SK-N-SH treated with all-trans-retinoic acid at 6 μM for 48 hours (cell line): ENCODE results near the gene DPYSL5.
"Not testable (repeated sequence)": the region's sequence is repeated elsewhere in the genome, so short reads cannot be mapped to it uniquely, and the experiment has no call there.

ENCODE experiments used
- ATAC-seq: fragments of 200-7000 bp; cut with Tn5 transposase; 3 replicates; pipeline ENCODE4 v1.9.1; 2020; ENCODE audit warnings: mild to moderate bottlenecking, moderate library complexity
- BACH2 ChIP-seq: fragments of 250-450 bp; sonication (Bioruptor Pico); IDR thresholded peaks from 2 replicates; pipeline ENCODE4 v1.9.0; 2021; ENCODE audit warnings: mild to moderate bottlenecking, borderline replicate concordance
- CSDC2 ChIP-seq: fragments of 250-450 bp; sonication (Bioruptor Pico); IDR thresholded peaks from 2 replicates; pipeline ENCODE4 v1.5.0; 2020; ENCODE audit warnings: mild to moderate bottlenecking, moderate library complexity
- ESRRG ChIP-seq: fragments of 250-450 bp; sonication (Bioruptor Pico); IDR thresholded peaks from 2 replicates; pipeline ENCODE4 v1.6.1; 2021; ENCODE audit warnings: mild to moderate bottlenecking
- GLIS3 ChIP-seq: fragments of 250-450 bp; sonication (Bioruptor Pico); IDR thresholded peaks from 2 replicates; pipeline ENCODE4 v1.5.0; 2020; ENCODE audit warnings: mild to moderate bottlenecking, moderate library complexity
- ISL1 ChIP-seq: fragments of 250-450 bp; sonication (Bioruptor Pico); IDR thresholded peaks from 2 replicates; pipeline ENCODE4 v2.1.2; 2022; ENCODE audit warnings: mild to moderate bottlenecking, moderate library complexity
- OSR1 ChIP-seq: fragments of 250-450 bp; sonication (Bioruptor Pico); IDR thresholded peaks from 2 replicates; pipeline ENCODE4 v1.8.0; 2022; ENCODE audit warnings: moderate library complexity, mild to moderate bottlenecking, inconsistent platforms
- PPARA ChIP-seq: fragments of 250-450 bp; sonication (Bioruptor Pico); IDR thresholded peaks from 2 replicates; pipeline ENCODE4 v1.5.0; 2020; ENCODE audit warnings: mild to moderate bottlenecking, borderline replicate concordance
- SNAI2 ChIP-seq: fragments of 250-450 bp; sonication (Bioruptor Pico); IDR thresholded peaks from 2 replicates; pipeline ENCODE4 v1.5.0; 2020; ENCODE audit warnings: mild to moderate bottlenecking, moderate library complexity
- TCF4 ChIP-seq: fragments of 250-450 bp; sonication (Bioruptor Pico); IDR thresholded peaks from 2 replicates; pipeline ENCODE4 v1.8.0; 2021; ENCODE audit warnings: mild to moderate bottlenecking, moderate library complexity, borderline replicate concordance
- TOX ChIP-seq: fragments of 250-450 bp; sonication (Bioruptor Pico); IDR thresholded peaks from 2 replicates; pipeline ENCODE4 v1.8.0; 2021; ENCODE audit warnings: mild to moderate bottlenecking, moderate library complexity, borderline replicate concordance
- ZC3H10 ChIP-seq: fragments of 250-450 bp; sonication (Bioruptor Pico); IDR thresholded peaks from 2 replicates; pipeline ENCODE4 v1.5.1; 2021; ENCODE audit warnings: mild to moderate bottlenecking, moderate library complexity
- ZFP30 ChIP-seq: fragments of 450-650 bp; formaldehyde crosslinking; IDR thresholded peaks from 2 replicates; pipeline ENCODE4 v1.5.0; 2022; ENCODE audit warnings: mild to moderate bottlenecking, moderate library complexity
- ZNF565 ChIP-seq: fragments of 450-650 bp; formaldehyde crosslinking; conservative IDR thresholded peaks from 2 replicates; pipeline ENCODE4 v1.5.0; 2020; ENCODE audit warnings: low read depth, mild to moderate bottlenecking, moderate library complexity
- ZNF8 ChIP-seq: fragments of 450-650 bp; formaldehyde crosslinking; IDR thresholded peaks from 2 replicates; pipeline ENCODE4 v1.5.0; 2020; ENCODE audit warnings: mild to moderate bottlenecking, moderate library complexity
- TF ChIP-seq, protein P1 (sequence below): fragments of 250-450 bp; sonication (Bioruptor Pico); IDR thresholded peaks from 2 replicates; pipeline ENCODE4 v1.5.1; 2021; ENCODE audit warnings: mild to moderate bottlenecking, moderate library complexity
- TF ChIP-seq, protein P2 (sequence below): fragments of 250-450 bp; sonication (Bioruptor Pico); IDR thresholded peaks from 2 replicates; pipeline ENCODE4 v1.5.0; 2020; ENCODE audit warnings: mild to moderate bottlenecking, moderate library complexity
- TF ChIP-seq, protein P3 (sequence below): fragments of 250-450 bp; sonication (Bioruptor Pico); IDR thresholded peaks from 2 replicates; pipeline ENCODE4 v1.8.0; 2021; ENCODE audit warnings: low read depth, mild to moderate bottlenecking, moderate library complexity, borderline replicate concordance
- TF ChIP-seq, protein P4 (sequence below): fragments of 250-450 bp; sonication (Bioruptor Pico); IDR thresholded peaks from 2 replicates; pipeline ENCODE4 v1.5.1; 2020; ENCODE audit warnings: low read depth, mild to moderate bottlenecking, moderate library complexity
- TF ChIP-seq, protein P5 (sequence below): fragments of 250-450 bp; sonication (Bioruptor Pico); IDR thresholded peaks from 2 replicates; pipeline ENCODE4 v1.8.0; 2020; ENCODE audit warnings: mild to moderate bottlenecking, moderate library complexity, borderline replicate concordance

DPYSL5 gene

DNA sequence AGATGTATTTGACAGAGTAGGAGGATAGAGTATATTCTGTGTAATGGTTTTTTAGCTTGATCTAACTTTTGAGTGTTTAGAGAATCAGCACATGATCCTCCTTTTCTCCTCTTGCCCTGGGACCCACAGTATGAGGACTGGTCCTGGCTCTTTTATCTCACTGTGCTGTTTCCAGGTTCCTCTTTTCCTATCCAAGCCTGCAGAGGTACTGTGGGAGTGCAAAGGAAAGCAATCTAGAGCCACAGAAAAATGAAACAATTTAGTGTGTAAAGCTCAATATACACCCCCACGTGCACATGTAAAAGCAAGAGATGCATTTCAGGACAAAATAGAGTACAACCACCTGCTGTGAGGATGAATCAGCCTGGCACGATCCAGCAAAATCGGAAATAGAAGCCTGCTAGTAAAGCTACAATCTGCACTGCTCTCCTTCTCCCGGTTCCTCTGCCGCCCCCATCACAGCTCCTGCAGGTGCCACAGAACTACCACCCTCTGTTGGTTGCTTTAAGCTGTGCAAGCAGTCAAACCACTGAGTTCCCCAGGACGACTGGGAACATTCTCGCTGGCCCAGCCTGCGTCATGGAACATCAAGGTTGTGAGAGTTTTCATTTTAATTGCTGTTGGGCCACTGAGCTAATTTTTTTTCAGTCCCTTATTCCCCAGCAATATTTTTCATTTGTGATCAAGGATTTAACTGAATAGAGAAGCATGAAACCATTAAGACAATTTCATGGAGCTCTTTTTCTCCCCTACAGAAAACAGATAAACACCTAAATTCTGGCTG is 74.7 kb downstream of the DPYSL5 start:
- peak; percentile 94 for ATAC-seq
- no peak for TF ChIP-seq CSDC2 (CRISPR knock-in tag)
- TF ChIP-seq TOX = no peak
- TF ChIP-seq ZNF8 (CRISPR knock-in tag) = no peak
- TF ChIP-seq GLIS3 (CRISPR knock-in tag) = no peak
- TF ChIP-seq, protein P1, sequence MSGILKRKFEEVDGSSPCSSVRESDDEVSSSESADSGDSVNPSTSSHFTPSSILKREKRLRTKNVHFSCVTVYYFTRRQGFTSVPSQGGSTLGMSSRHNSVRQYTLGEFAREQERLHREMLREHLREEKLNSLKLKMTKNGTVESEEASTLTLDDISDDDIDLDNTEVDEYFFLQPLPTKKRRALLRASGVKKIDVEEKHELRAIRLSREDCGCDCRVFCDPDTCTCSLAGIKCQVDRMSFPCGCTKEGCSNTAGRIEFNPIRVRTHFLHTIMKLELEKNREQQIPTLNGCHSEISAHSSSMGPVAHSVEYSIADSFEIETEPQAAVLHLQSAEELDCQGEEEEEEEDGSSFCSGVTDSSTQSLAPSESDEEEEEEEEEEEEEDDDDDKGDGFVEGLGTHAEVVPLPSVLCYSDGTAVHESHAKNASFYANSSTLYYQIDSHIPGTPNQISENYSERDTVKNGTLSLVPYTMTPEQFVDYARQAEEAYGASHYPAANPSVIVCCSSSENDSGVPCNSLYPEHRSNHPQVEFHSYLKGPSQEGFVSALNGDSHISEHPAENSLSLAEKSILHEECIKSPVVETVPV (CRISPR knock-in tag) = no peak
- no peak for TF ChIP-seq OSR1
- TF ChIP-seq, protein P2, sequence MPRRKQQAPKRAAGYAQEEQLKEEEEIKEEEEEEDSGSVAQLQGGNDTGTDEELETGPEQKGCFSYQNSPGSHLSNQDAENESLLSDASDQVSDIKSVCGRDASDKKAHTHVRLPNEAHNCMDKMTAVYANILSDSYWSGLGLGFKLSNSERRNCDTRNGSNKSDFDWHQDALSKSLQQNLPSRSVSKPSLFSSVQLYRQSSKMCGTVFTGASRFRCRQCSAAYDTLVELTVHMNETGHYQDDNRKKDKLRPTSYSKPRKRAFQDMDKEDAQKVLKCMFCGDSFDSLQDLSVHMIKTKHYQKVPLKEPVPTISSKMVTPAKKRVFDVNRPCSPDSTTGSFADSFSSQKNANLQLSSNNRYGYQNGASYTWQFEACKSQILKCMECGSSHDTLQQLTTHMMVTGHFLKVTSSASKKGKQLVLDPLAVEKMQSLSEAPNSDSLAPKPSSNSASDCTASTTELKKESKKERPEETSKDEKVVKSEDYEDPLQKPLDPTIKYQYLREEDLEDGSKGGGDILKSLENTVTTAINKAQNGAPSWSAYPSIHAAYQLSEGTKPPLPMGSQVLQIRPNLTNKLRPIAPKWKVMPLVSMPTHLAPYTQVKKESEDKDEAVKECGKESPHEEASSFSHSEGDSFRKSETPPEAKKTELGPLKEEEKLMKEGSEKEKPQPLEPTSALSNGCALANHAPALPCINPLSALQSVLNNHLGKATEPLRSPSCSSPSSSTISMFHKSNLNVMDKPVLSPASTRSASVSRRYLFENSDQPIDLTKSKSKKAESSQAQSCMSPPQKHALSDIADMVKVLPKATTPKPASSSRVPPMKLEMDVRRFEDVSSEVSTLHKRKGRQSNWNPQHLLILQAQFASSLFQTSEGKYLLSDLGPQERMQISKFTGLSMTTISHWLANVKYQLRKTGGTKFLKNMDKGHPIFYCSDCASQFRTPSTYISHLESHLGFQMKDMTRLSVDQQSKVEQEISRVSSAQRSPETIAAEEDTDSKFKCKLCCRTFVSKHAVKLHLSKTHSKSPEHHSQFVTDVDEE (CRISPR knock-in tag) = no peak

DNA sequence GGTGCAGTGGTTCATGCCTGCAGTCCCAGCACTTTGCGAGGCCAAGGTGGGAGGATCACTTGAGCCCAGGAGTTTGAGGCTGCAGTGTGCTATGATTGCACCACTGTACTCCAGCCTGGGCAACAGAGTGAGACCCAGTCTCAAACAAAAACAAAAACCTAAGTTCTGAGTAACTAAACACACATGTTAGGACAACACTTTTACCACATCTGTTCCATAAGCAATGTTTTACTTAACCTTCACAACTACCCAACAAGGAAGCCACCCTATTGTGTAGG is 75.2 kb downstream of the DPYSL5 start:
- ATAC-seq = not testable (repeated sequence)

DNA sequence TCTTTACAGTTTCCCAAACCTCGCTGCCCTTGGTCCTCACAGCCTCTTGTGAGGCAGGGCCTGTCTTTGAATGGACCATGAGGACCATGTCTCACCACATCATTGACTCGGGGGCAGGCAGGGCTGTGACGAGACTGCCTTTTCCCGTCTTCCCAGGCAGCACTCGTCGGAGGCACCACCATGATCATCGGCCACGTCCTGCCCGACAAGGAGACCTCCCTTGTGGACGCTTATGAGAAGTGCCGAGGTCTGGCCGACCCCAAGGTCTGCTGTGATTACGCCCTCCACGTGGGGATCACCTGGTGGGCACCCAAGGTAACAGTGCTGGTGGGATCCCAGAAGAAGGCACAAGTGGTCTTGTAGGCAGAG is 76.8 kb downstream of the DPYSL5 start:
- ATAC-seq = no peak

DNA sequence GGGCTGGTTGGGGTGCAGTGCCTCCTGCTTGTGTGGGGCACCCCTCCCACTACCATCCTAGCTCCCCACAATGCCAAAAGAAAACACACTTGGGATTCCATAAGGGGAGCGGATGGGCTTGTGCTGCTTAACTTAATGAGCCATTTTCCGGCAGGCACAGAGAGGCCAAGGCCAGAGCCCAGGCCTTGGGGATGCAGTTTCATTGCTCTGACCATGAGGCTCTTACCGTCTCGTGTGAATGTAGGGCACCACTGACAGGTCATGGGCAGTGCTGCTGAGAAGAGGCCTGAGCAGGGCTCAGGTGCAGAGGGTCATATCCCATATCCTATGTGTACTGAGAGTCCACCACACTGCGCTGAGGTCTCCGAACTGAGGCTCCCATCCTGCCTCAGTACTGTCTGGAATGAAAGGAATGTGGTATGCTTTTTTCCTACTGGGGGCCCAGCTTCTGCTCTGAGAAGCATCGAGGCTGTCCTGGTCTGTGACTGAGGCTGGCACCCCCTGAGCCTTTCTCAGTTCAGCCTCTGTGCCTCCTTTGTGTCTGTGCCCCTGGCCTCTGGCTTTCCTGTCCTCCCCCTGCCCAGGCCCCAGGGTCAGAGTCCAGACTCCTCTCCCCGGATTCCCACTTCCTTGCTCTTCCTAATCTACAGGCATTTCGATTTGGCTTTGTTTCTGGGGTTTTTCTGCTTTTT is 77.3 kb downstream of the DPYSL5 start:
- TF ChIP-seq ISL1 (CRISPR knock-in tag) = no peak
- no peak for TF ChIP-seq ZNF8 (CRISPR knock-in tag)
- peak; percentile 44 for ATAC-seq

More for the DNA sequence above, 76.8 kb downstream of the DPYSL5 start:
- TF ChIP-seq ZNF565 (no peak), BACH2 (no peak), ISL1 (CRISPR knock-in tag) (no peak), ESRRG (no peak), TCF4 (CRISPR knock-in tag) (no peak)
- TF ChIP-seq, protein P3, sequence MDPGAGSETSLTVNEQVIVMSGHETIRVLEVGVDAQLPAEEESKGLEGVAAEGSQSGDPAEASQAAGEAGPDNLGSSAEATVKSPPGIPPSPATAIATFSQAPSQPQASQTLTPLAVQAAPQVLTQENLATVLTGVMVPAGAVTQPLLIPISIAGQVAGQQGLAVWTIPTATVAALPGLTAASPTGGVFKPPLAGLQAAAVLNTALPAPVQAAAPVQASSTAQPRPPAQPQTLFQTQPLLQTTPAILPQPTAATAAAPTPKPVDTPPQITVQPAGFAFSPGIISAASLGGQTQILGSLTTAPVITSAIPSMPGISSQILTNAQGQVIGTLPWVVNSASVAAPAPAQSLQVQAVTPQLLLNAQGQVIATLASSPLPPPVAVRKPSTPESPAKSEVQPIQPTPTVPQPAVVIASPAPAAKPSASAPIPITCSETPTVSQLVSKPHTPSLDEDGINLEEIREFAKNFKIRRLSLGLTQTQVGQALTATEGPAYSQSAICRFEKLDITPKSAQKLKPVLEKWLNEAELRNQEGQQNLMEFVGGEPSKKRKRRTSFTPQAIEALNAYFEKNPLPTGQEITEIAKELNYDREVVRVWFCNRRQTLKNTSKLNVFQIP (CRISPR knock-in tag) = no peak
- TF ChIP-seq, protein P2 (CRISPR knock-in tag) = no peak
- TF ChIP-seq, protein P4, sequence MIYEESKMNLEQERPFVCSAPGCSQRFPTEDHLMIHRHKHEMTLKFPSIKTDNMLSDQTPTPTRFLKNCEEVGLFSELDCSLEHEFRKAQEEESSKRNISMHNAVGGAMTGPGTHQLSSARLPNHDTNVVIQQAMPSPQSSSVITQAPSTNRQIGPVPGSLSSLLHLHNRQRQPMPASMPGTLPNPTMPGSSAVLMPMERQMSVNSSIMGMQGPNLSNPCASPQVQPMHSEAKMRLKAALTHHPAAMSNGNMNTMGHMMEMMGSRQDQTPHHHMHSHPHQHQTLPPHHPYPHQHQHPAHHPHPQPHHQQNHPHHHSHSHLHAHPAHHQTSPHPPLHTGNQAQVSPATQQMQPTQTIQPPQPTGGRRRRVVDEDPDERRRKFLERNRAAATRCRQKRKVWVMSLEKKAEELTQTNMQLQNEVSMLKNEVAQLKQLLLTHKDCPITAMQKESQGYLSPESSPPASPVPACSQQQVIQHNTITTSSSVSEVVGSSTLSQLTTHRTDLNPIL = no peak

DNA sequence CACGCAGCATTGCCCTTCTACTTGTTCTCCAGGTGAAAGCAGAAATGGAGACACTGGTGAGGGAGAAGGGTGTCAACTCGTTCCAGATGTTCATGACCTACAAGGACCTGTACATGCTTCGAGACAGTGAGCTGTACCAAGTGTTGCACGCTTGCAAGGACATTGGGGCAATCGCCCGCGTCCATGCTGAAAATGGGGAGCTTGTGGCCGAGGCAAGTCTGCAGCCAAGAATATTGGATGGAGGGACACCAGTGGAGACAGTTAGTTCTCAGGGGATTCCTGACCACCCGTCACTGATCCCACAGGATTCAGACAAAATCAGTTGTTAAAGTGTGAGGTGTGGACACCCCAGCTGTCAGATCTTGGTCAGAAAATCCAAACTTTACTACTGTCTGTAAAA is 79.3 kb downstream of the DPYSL5 start:
- no peak for ATAC-seq
- TF ChIP-seq ZC3H10 (CRISPR knock-in tag) (no peak), PPARA (CRISPR knock-in tag) (no peak), TCF4 (CRISPR knock-in tag) (no peak), ZFP30 (CRISPR knock-in tag) (no peak), GLIS3 (CRISPR knock-in tag) (no peak), SNAI2 (CRISPR knock-in tag) (no peak), ISL1 (CRISPR knock-in tag) (no peak), ZNF565 (no peak), CSDC2 (CRISPR knock-in tag) (no peak)
- TF ChIP-seq, protein P5, sequence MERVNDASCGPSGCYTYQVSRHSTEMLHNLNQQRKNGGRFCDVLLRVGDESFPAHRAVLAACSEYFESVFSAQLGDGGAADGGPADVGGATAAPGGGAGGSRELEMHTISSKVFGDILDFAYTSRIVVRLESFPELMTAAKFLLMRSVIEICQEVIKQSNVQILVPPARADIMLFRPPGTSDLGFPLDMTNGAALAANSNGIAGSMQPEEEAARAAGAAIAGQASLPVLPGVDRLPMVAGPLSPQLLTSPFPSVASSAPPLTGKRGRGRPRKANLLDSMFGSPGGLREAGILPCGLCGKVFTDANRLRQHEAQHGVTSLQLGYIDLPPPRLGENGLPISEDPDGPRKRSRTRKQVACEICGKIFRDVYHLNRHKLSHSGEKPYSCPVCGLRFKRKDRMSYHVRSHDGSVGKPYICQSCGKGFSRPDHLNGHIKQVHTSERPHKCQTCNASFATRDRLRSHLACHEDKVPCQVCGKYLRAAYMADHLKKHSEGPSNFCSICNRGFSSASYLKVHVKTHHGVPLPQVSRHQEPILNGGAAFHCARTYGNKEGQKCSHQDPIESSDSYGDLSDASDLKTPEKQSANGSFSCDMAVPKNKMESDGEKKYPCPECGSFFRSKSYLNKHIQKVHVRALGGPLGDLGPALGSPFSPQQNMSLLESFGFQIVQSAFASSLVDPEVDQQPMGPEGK (CRISPR knock-in tag) = no peak
